Measurements from ENCODE around the gene BCL7A. TPM values are rescaled to one million over a fixed set of nuclear protein-coding genes. Genes with fewer than 3 reads are reported as not detected.

BCL7A gene
- total RNA-seq, 6 experiments from 2014 or later = 3.5 to 6.4 (median 4.6) TPM

GRCh38 chr12:122084857-122085405, 63.2 kb downstream of the BCL7A start:
- TF ChIP-seq, protein P1, sequence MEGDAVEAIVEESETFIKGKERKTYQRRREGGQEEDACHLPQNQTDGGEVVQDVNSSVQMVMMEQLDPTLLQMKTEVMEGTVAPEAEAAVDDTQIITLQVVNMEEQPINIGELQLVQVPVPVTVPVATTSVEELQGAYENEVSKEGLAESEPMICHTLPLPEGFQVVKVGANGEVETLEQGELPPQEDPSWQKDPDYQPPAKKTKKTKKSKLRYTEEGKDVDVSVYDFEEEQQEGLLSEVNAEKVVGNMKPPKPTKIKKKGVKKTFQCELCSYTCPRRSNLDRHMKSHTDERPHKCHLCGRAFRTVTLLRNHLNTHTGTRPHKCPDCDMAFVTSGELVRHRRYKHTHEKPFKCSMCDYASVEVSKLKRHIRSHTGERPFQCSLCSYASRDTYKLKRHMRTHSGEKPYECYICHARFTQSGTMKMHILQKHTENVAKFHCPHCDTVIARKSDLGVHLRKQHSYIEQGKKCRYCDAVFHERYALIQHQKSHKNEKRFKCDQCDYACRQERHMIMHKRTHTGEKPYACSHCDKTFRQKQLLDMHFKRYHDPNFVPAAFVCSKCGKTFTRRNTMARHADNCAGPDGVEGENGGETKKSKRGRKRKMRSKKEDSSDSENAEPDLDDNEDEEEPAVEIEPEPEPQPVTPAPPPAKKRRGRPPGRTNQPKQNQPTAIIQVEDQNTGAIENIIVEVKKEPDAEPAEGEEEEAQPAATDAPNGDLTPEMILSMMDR (IDR thresholded peaks at IDR 0.05) = no peak
- TF ChIP-seq POLR2A (IDR thresholded peaks at IDR 0.05) = no peak
- no peak for DNase-seq
- peaks cover 0 to 10% (median 0%) of the 10 kb centered on the region in 4 donors for H3K36me3 ChIP-seq
- 70% methylated on average over 3 of the region's 13 CpGs for WGBS (ENCODE audit: insufficient coverage, low coverage, low lambda C conversion rate, missing lambda C conversion rate)
- ATAC-seq = no peak
- intact Hi-C loops (cut with DNase I) = no loop called here
- no peak overlapping the region for H3K27ac ChIP-seq
- H3K27me3 ChIP-seq = no peaks in the 10 kb centered on the region
- no peaks in the 10 kb centered on the region for H3K9me3 ChIP-seq
- H3K4me1 ChIP-seq = peaks cover 0 to 32% (median 6%) of the 10 kb centered on the region in 4 donors
- H3K4me3 ChIP-seq = no peak overlapping the region

DNA sequence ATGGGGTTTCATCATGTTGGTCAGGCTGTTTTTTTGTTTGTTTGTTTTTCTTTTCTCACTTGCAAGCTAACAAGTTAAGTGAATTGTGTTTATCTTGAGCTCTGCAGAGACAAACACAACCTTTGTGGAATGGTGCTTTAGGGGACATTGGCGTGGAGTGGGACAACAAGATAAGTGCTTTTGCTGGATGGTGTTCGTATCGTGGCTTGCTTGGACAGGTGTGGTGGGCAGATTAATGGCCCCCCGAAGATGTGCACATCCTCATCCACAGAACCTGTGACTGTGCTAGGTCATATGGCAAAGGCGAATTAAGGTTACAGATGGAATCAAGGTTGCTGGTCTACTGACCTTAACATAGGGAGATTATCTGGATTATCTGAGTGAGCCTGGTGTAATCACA, 63.9 kb downstream of the BCL7A start:
- H3K9me3 ChIP-seq = no peaks in the 10 kb centered on the region
- DNase-seq = no peak
- no peak for ATAC-seq
- intact Hi-C loops (cut with DNase I) = no loop called here
- peaks cover 0 to 10% (median 0%) of the 10 kb centered on the region in 4 donors for H3K36me3 ChIP-seq
- H3K27me3 ChIP-seq = no peaks in the 10 kb centered on the region
- TF ChIP-seq, protein P1 (IDR thresholded peaks at IDR 0.05) = no peak
- no peak for TF ChIP-seq POLR2A (IDR thresholded peaks at IDR 0.05)
- no peak overlapping the region for H3K27ac ChIP-seq
- no peak overlapping the region for H3K4me3 ChIP-seq
- 74% methylated on average over 3 of the region's 5 CpGs for WGBS (ENCODE audit: insufficient coverage, low coverage, low lambda C conversion rate, missing lambda C conversion rate)
- peaks cover 0 to 27% (median 8%) of the 10 kb centered on the region in 4 donors for H3K4me1 ChIP-seq

DNA sequence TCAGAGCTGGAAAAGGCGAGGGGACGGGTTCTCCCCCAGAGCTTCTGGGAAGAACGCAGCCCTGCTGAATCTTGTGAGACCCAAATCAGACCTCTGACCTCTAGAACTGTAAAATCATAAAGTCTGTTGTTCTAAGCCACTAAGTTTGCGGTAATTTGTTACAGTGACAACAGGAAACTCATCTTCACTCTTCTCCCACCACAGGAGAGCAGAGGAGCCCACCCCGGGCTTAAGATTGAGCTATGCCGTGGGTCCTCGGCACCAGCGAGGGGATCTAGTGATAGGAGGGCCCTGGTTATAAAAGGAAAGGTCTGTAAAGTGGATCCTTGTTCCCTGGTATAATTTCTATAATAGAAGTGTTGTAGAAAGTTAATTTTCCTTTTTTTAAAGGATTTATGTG, 64.4 kb downstream of the BCL7A start:
- WGBS (ENCODE audit: insufficient coverage, low coverage, low lambda C conversion rate, missing lambda C conversion rate) = 70% methylated on average over 5 of the region's 8 CpGs
- peaks cover 0 to 10% (median 0%) of the 10 kb centered on the region in 4 donors for H3K36me3 ChIP-seq
- DNase-seq (no peak), ATAC-seq (no peak)
- no peak overlapping the region for H3K4me3 ChIP-seq
- TF ChIP-seq POLR2A (IDR thresholded peaks at IDR 0.05) = no peak
- TF ChIP-seq, protein P1 (IDR thresholded peaks at IDR 0.05) = no peak
- intact Hi-C loops (cut with DNase I) = no loop called here
- H3K4me1 ChIP-seq = peaks cover 0 to 25% (median 10%) of the 10 kb centered on the region in 4 donors
- H3K9me3 ChIP-seq = no peaks in the 10 kb centered on the region
- H3K27ac ChIP-seq = no peak overlapping the region
- no peaks in the 10 kb centered on the region for H3K27me3 ChIP-seq

- TF ChIP-seq, protein P1 (IDR thresholded peaks at IDR 0.05) = no peak
- no peak for TF ChIP-seq POLR2A (IDR thresholded peaks at IDR 0.05)
- intact Hi-C loops (cut with DNase I) = no loop called here
- no peak overlapping the region for H3K4me3 ChIP-seq
- H3K36me3 ChIP-seq = peaks cover 0 to 10% (median 0%) of the 10 kb centered on the region in 4 donors
- WGBS (ENCODE audit: insufficient coverage, low coverage, low lambda C conversion rate, missing lambda C conversion rate) = 78% methylated on average over 5 of the region's 18 CpGs
- DNase-seq (no peak), ATAC-seq (no peak)
- peaks cover 0 to 24% (median 9%) of the 10 kb centered on the region in 4 donors for H3K4me1 ChIP-seq
- H3K27ac ChIP-seq = no peak overlapping the region
- no peaks in the 10 kb centered on the region for H3K9me3 ChIP-seq
- H3K27me3 ChIP-seq = no peaks in the 10 kb centered on the region
Observed at GRCh38 chr12:122086641-122087285, 65.1 kb downstream of the BCL7A start.

Measured in right lobe of liver (tissue), 6 donors.